NCI-H187 (cell line): ENCODE data around the gene LRCOL1.

ENCODE experiments used
- DNase-seq, 2 experiments: peaks; one replicate each; lab custom pipeline; 2025; lab: John Stamatoyannopoulos, UW

LRCOL1 gene

DNA sequence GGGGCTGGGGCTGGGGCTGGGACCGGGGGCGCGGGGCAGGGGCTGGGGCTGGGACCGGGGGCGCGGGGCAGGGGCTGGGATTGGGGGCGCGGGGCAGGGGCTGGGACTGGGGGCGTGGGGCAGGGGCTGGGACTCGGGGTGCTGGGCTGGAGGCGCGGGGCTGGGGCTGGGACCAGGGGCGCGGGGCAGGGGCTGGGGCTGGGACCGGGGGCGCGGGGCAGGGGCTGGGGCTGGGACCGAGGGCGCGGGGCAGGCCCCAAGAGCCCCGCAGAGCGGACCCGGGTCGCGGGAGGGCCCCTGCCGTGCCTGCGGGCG is 8.6 kb upstream of the LRCOL1 start:
- no peak for DNase-seq

DNA sequence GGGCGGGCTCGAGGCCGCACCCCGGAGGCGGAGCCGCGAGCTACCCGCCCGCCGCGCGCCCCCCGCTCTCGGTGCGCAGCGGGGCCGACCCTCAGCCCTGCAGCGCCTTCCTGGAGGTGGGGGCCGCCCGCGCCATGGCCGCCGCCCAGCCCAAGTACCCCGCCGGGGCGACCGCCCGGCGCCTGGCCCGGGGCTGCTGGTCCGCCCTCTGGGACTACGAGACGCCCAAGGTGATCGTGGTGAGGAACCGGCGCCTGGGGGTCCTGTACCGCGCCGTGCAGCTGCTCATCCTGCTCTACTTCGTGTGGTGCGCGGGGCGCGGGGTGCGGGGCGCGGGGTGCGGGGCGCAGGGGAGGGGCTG is 8.3 kb upstream of the LRCOL1 start, which contains the start of gene P2RX2:
TSS of gene P2RX2 (plus strand) at position 94 of the 361 bp plus-strand sequence. CDS start at position 135, 41 bp downstream.
- DNase-seq = no peak

- DNase-seq = no peak
Observed at GRCh38 chr12:132617822-132618682, 7.7 kb upstream of the LRCOL1 start.

DNA sequence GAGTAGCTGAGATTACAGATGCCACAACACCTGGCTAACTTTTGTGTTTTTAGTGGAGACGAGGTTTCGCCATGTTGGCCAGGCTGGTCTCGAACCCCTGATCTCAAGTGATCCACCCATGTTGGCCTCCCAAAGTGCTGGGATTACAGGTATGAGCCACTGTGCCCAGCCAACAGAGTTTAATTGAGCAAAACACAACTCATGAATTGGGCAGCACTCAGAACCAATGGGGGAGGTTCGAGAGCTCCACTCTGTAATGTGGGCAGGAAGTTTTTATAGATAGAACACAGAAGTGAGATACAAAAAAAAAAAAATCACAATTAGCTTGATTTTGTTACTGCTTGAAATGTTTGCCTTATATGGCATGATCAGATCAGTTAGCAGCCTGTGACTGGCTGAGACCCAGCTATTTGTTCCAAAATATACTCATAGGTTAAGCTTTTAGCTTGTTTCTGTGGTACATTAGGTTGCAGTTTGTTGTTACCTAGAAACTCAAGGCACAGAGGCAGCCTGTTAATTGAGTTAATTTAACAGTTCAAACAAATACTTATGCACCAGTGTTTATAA is 6.8 kb upstream of the LRCOL1 start:
- DNase-seq = no peak

- no peak for DNase-seq
Observed at GRCh38 chr12:132615579-132616038, 5.2 kb upstream of the LRCOL1 start.

- DNase-seq = peak; percentile 64 to 75
Observed at GRCh38 chr12:132614861-132615578, 4.6 kb upstream of the LRCOL1 start.

- DNase-seq = no peak
Observed at GRCh38 chr12:132614029-132614428, 3.6 kb upstream of the LRCOL1 start.

DNA sequence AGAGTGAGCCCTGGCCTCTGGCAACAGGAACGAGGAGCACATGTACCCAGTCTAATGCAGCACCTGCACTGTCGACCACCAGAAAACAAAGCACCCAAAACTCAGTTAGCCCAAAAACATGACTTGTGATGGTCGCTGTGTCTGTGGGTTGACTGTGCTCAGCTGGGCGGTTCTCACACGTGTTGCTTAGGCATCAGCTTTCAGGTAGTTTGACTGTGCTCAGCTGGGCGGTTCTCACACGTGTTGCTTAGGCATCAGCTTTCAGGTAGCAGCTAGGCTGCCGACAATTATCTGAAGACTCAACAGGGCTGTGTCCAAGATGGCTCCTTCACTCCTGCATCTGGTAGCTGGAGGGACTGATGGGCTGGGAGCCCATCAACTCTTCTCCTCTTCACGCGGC is 1.2 kb upstream of the LRCOL1 start:
- DNase-seq = no peak

- no peak for DNase-seq
Observed at GRCh38 chr12:132610866-132611602, 652 bp upstream of the LRCOL1 start.

DNA sequence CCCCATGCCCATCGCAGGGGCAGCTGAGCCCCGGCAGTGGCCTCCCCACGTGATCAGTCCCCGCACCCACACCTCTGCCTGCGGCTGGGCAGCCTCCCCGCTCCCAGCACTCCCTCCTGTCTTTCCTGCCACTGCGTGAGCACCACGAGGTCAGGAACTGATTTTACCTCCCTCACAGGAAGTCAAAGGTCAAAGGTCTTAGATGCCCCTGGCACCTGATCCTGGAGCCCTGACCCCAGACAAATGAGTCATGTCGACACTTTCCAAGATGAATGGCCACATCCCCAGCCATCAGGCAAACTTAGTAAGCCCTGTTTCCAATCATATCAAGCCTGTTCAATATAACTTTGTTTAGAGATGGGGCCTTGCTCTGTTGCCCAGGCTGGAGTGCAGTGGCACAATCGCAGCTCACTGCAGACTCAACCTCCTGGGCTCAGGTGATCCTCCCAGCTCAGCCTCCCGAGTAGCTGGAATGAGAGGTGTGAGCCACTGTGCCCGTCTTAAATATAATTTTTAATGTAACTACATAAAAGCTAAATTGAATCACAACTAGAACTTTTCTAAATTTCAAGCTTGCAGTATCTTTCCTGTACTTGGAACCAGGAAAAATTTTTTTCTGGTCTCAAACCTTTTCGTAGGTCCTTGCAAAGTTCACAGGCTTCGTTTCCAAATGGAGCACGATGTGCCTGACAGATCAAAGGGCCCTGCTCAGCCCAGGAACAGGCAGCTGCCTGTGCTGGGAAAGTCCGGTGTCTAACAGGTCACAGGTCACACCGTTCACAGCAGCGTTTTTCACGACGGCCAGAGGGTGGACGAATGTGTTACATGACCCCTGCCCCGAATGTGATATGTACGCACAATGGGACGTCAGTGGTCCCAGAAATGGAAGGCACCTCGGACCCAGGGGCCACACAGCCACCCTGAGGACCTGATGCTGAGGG is 1.9 kb downstream of the LRCOL1 start:
- DNase-seq = no peak

- no peak for DNase-seq
Observed at GRCh38 chr12:132606927-132607326, 3.5 kb downstream of the LRCOL1 start.

DNA sequence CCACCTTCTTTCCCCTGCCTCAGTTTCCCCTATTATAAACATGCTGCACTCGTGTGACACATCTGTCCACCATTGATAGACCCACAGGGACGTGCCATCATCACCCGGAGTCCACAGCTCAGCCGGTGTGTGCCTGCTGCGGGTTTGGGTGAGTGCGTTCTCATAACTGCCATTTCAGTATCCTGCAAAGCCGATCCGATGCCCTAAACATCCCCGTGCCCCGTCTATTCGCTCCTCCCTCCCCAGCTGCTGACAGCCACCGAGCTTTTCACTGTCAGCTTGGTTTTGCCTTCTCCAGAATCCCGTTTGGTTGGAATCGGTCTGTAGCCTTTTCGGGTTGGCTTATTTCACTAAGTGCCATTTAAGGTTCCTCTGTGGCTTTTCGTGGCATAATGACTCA is 3.9 kb downstream of the LRCOL1 start:
- DNase-seq = no peak

DNA sequence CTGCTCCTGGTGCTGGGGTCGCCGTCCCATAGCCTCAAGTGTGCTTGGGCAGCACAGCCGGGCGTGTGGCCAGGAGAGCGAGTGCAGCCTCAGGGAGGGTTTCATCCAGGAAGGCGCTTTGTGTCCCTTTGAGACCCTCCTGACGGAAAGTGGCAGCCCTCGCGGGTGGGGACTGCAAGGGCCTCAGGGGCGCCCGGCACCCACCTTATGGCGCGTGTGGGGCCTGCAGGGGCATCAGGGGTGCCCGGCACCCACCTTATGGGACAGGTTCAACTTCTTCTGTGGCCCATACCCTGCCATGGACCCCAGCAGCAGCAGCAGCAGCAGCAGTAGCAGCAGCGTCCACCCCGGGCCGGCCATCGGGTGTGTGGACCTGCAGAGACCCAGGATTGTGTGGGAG is 4.5 kb downstream of the LRCOL1 start:
- no peak for DNase-seq

DNA sequence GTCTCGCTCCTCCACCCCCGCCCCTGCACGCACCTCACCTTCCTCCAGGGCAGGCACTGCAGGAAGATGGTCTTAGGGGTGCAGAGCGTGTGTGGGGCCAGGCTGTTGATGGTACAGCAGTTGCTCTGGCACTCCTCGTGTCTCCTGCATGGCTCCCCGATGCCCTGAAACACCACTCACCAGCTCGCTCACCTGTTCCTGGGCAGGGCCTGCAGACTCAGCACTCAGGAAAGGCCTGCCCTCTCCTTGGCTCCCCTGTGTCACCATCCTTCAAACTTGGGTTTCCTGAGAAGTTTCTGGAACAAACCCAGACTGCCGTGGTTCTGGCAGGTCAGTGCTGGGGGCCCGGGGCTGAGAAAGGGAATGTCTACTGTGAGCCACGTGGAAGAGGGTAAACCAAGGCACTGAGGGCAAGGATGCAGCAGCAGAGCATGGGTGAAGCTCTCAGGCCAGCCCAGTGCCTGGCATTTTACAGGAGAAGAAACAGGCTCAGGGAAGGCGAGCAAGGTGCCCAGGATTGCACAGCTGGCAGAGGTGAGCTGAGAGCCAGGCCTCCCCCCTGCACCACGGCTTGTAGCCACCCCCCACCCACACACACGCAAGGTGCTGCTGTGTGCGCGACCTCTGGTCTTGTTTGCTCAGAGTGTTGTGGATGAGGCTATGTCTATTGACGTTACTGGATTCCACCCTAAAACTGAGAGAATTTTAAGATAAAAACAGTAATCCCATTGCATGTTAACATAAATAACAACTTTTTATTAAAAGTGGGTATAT is 5.5 kb downstream of the LRCOL1 start:
- DNase-seq = no peak

GRCh38 chr12:132604151-132604618 is 6.2 kb downstream of the LRCOL1 start:
- DNase-seq = no peak

DNA sequence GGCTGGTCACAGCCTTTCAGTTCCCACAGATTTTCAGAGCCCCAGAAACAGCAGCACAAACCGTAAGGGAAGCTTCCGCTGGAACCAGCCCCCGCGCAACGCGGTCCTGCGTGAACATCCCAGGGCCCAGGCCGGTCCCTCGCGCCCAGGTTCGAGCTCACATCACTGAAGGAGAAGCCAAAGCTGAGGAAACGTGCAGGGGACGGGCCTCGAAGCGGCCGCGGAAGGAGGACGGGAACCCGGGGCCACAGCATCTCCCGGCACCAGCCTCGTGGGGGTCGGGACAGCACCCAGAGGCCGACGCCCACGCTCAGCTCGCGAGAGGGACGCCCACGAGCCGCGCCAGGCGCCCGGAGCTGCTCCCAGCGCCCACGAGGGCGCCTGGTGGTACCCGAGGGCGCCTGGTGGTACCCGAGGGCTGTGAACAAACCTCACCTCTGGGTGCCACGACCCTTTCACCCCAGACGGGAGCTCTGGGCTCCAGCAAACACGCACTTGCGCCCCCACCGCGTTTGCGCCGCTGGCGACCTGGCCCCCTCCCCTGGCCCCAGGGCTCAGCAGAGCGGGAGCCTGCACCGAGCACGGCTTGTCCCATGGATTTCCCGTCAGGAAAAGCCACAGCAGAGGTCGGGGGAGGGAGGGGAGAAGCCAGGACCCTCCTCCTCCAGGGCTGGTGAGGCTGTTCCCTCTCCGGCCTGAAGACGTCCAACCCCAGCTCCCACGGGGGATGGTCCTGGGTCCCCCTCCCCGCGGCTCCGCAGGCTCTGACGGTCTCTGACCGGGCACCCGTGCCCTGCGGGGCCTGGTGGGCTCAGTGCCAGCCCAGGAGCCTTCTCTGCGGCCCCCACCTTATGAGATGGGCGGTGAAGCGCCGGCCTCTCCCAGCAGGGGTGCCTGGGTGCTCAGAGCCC is 6.9 kb downstream of the LRCOL1 start:
- no peak for DNase-seq

DNA sequence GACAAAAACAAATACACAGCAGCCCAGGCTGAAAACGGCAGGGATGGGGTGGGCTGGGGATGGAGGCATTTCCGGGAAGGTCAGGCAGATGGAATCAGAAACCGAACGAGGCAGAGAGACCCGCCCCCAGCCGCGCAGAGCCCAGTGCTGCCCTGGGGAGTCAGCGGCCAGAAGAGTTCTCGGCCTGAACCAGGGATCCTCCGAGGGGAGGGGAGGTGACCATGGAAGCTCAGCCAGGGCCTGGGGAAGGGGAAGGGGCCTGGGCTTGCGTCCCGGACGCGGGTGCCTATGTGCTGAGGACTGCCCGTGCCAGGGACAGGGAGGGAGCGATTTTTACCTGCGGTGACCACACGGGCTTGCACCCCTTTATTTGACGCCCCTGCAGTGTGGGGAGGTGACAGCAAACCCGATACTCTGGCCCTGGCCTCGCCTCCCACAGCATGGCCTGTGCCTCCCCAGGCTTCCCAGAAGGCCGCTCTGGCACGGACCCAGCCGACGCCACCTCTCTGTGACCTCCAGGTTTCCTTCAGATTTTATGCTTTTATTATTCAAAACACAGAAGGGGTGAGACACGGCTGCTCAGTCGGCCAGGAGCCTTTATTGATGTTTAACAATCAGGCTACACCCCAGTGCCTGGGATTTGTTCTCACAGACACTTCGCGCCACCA is 7.7 kb downstream of the LRCOL1 start:
- no peak for DNase-seq

- DNase-seq = no peak
Observed at GRCh38 chr12:132601171-132601883, 9.1 kb downstream of the LRCOL1 start.
